NCI-H1436 (cell line): ENCODE measurements around the gene KRTAP5-2.
"Not testable (repeated sequence)": the region's sequence is repeated elsewhere in the genome, so short reads cannot be mapped to it uniquely, and the experiment has no call there.

ENCODE experiments used
- DNase-seq: peaks from one replicate; lab custom pipeline; 2025; lab: John Stamatoyannopoulos, UW

KRTAP5-2 gene

GRCh38 chr11:1597994-1598380 is at the start of gene KRTAP5-2:
TSS of gene KRTAP5-2 (minus strand) at chr11:1598294. CDS start at chr11:1598250, 44 bp downstream.
- DNase-seq = no peak

- DNase-seq = not testable (repeated sequence)
These were observed 48.4 kb upstream of the KRTAP5-2 start for GRCh38 chr11:1646540-1646939.

GRCh38 chr11:1645357-1645821 is 47.3 kb upstream of the KRTAP5-2 start:
- no peak for DNase-seq

GRCh38 chr11:1644601-1645356 is 46.7 kb upstream of the KRTAP5-2 start:
- DNase-seq = no peak

- no peak for DNase-seq
These were observed 45.1 kb upstream of the KRTAP5-2 start for GRCh38 chr11:1643146-1643690.

GRCh38 chr11:1642288-1643145 is 44.4 kb upstream of the KRTAP5-2 start:
- no peak for DNase-seq

- DNase-seq = no peak
These were observed 43.0 kb upstream of the KRTAP5-2 start for GRCh38 chr11:1641096-1641495.

GRCh38 chr11:1640076-1640946 is 42.2 kb upstream of the KRTAP5-2 start:
- peak; percentile 60 for DNase-seq

GRCh38 chr11:1639666-1640065 is 41.6 kb upstream of the KRTAP5-2 start:
- DNase-seq = no peak

- DNase-seq = peak; percentile 84
These were observed 41.1 kb upstream of the KRTAP5-2 start for GRCh38 chr11:1639102-1639620.

GRCh38 chr11:1638344-1638743 is 40.2 kb upstream of the KRTAP5-2 start:
- DNase-seq = no peak

GRCh38 chr11:1637628-1638027 is 39.5 kb upstream of the KRTAP5-2 start:
- DNase-seq = no peak

GRCh38 chr11:1636291-1636950 is 38.3 kb upstream of the KRTAP5-2 start:
- no peak for DNase-seq

- DNase-seq = no peak
These were observed 35.8 kb upstream of the KRTAP5-2 start for GRCh38 chr11:1633864-1634263.

- DNase-seq = no peak
These were observed 34.1 kb upstream of the KRTAP5-2 start for GRCh38 chr11:1632053-1632714.

- DNase-seq = no peak
These were observed 33.0 kb upstream of the KRTAP5-2 start for GRCh38 chr11:1631066-1631568.

- no peak for DNase-seq
These were observed 32.2 kb upstream of the KRTAP5-2 start for GRCh38 chr11:1630271-1630670.

GRCh38 chr11:1629326-1630185 is 31.5 kb upstream of the KRTAP5-2 start, which contains the start of gene KRTAP5-5:
TSS of gene KRTAP5-5 (plus strand) at chr11:1629775. CDS start at chr11:1629841, 66 bp downstream.
- no peak for DNase-seq
